Progenitor cell of endocrine pancreas (in vitro differentiated cells): ENCODE measurements around the gene MLANA. TPM values are rescaled to one million over a fixed set of nuclear protein-coding genes. Genes with fewer than 3 reads are reported as not detected.

ENCODE experiments used
- DNase-seq: peaks from one replicate; pipeline ENCODE4 v3.0.0; 2021; ENCODE audit warnings: low spot score; ENCODE audit not compliant: unreplicated experiment
- H3K27ac Mint-ChIP-seq: 2 replicates; pipeline ENCODE4 v1.8.0; 2021; ENCODE audit warnings: mild to moderate bottlenecking, moderate library complexity, mixed read lengths
- H3K27me3 Mint-ChIP-seq: 2 replicates; pipeline ENCODE4 v1.8.0; 2021; ENCODE audit warnings: mixed read lengths
- H3K36me3 Mint-ChIP-seq: 2 replicates; pipeline ENCODE4 v1.8.0; 2022; ENCODE audit warnings: mixed read lengths; ENCODE audit not compliant: insufficient read depth
- H3K4me1 Mint-ChIP-seq: 2 replicates; pipeline ENCODE4 v1.8.0; 2021; ENCODE audit warnings: low read depth, mixed read lengths
- H3K4me3 Mint-ChIP-seq: 2 replicates; pipeline ENCODE4 v1.8.0; 2021; ENCODE audit warnings: low read depth, mild to moderate bottlenecking, moderate library complexity, mixed read lengths
- H3K9me3 Mint-ChIP-seq: 2 replicates; pipeline ENCODE4 v1.8.0; 2021; ENCODE audit warnings: low read depth, mixed read lengths
- total RNA-seq: library from RNA; stranded (reverse); gene quantifications from 2 replicates; pipeline ENCODE4 v1.2.1, GENCODE V29; 2021
- TF ChIP-seq, protein P1 (sequence below): fragments of 200-600 bp; sonication (generic); IDR thresholded peaks from one replicate; pipeline ENCODE4 v1.5.0; 2021; ENCODE audit warnings: antibody characterized with exemption, mild to moderate bottlenecking; ENCODE audit not compliant: unreplicated experiment

The MLANA gene
- total RNA-seq, 1 donor from 2014 or later, result not detected

DNA sequence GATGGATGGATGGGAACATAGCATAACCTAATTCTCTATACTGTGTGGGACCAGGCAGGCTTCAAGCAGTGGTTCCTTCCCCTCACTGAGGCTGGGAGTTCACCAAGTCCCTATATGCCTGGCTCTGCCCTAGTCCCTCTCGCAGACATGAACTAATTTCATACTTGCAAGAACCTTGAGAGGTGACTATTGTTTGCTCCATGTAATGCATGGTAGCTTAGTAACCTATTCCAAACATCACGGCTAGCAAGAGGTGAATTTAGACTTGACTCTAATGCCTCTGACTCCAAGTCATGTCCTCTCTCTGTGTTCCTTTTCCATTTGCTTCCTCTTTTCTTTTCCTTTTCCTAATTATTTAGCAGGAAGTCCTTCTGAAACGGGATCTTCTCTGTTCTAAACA, 31.9 kb upstream of the MLANA start:
- TF ChIP-seq, protein P1, sequence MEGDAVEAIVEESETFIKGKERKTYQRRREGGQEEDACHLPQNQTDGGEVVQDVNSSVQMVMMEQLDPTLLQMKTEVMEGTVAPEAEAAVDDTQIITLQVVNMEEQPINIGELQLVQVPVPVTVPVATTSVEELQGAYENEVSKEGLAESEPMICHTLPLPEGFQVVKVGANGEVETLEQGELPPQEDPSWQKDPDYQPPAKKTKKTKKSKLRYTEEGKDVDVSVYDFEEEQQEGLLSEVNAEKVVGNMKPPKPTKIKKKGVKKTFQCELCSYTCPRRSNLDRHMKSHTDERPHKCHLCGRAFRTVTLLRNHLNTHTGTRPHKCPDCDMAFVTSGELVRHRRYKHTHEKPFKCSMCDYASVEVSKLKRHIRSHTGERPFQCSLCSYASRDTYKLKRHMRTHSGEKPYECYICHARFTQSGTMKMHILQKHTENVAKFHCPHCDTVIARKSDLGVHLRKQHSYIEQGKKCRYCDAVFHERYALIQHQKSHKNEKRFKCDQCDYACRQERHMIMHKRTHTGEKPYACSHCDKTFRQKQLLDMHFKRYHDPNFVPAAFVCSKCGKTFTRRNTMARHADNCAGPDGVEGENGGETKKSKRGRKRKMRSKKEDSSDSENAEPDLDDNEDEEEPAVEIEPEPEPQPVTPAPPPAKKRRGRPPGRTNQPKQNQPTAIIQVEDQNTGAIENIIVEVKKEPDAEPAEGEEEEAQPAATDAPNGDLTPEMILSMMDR, result no peak
- H3K9me3 Mint-ChIP-seq, result no peaks in the 10 kb centered on the region
- H3K4me3 Mint-ChIP-seq, result no peak overlapping the region
- no peaks in the 10 kb centered on the region for H3K36me3 Mint-ChIP-seq
- H3K27me3 Mint-ChIP-seq, result no peaks in the 10 kb centered on the region
- no peak overlapping the region for H3K27ac Mint-ChIP-seq
- DNase-seq, result no peak
- H3K4me1 Mint-ChIP-seq, result peaks cover 2% of the 10 kb centered on the region

DNA sequence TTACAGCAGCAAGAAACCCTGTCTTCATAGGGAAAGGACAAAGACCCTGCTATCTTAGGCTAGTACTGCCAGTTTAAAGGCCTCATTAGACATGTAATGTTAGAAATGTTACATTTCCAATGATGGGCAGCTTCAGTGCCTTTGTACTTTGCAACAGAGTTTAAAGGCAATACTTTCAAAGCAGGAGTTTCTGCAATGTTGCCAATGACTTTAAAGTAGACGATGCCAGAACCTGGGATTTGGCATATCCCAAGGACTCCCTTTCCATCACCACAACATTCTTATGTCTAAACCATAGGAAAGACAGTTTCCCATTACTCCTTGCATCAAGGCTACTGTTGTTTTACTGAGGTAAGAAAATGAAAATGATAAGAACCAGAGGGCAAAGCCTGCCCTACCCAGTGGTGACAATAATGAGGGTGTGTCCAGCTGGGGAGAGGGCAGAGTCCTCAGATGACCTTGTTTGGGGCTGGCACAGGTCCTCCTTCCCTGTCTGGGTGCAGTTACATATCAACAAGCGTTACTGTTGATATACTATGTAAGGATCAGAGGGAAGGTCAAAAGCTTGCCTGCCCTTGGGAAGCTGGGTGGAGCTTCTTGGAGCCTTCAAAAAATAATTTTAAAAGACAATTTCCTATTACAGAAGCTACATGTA, 27.5 kb upstream of the MLANA start:
- H3K9me3 Mint-ChIP-seq, result no peaks in the 10 kb centered on the region
- no peak for DNase-seq
- no peak overlapping the region for H3K27ac Mint-ChIP-seq
- H3K4me1 Mint-ChIP-seq, result peaks cover 6% of the 10 kb centered on the region
- H3K4me3 Mint-ChIP-seq, result no peak overlapping the region
- TF ChIP-seq, protein P1, result no peak
- H3K27me3 Mint-ChIP-seq, result no peaks in the 10 kb centered on the region
- no peaks in the 10 kb centered on the region for H3K36me3 Mint-ChIP-seq

DNA sequence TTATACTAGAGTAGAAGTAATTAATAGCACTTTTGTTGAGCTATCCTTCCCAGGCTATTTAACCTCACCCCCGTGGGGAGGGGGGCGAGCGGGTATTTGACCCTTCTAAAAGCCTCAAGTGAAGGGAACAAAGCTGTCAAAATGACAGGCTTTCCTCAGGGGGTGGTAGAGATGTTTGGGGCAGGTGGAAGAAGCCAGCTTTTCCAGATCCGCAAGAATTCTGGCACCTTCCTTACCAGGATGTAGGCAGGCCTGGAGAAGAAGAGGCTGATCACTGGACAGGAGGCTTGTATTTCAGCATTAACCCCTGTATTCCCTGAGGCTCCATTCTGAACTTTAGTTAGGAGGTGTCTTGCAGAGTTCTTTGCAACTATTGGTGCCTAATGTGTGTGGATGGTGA, 26.2 kb upstream of the MLANA start:
- TF ChIP-seq, protein P1, result no peak
- no peak overlapping the region for H3K27ac Mint-ChIP-seq
- H3K4me1 Mint-ChIP-seq, result peaks cover 6% of the 10 kb centered on the region
- no peaks in the 10 kb centered on the region for H3K36me3 Mint-ChIP-seq
- DNase-seq, result no peak
- H3K27me3 Mint-ChIP-seq, result no peaks in the 10 kb centered on the region
- H3K4me3 Mint-ChIP-seq, result no peak overlapping the region
- H3K9me3 Mint-ChIP-seq, result no peaks in the 10 kb centered on the region

DNA sequence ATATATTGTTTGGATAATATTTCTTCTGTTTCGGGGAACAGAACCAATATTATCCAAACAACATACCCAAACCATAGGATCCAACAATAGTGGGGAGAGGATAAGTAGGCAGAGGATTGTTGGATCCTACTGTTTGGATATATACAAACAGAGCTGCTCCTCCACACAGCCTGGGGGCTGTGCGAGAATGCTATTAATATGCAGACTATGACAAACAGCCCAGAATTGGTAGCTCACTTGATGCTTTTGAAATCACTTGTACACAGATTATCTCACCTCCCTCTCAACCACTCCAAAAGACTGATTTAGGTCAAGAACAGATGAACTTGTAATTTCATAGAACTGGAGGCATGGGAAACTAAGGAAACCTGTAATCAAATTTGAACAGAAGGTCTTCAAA, 24.4 kb upstream of the MLANA start:
- Mint-ChIP-seq H3K36me3 (no peaks in the 10 kb centered on the region), H3K9me3 (no peaks in the 10 kb centered on the region), H3K4me1 (peaks cover 6% of the 10 kb centered on the region), H3K4me3 (no peak overlapping the region), H3K27me3 (no peaks in the 10 kb centered on the region), H3K27ac (no peak overlapping the region)
- TF ChIP-seq, protein P1, result no peak
- no peak for DNase-seq

DNA sequence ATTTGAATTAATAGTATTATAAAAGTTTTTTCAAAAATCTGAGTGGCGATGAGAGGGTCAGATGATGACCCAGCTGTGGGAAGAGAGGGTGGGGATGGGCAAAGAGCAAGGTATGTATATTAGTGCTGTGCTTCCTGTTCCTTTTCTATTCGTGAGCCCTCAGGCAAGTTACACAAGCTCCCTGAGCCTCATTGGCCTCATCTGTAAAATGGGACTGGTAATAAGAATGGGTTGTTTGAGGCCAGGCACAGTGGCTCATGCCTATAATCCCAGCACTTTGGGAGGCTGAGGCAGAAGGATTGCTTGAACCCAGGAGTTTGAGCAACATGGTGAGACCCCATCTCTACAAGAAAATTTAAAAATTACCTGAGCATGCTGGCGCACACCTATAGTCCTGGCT, 24.0 kb upstream of the MLANA start:
- no peaks in the 10 kb centered on the region for H3K36me3 Mint-ChIP-seq
- no peak overlapping the region for H3K27ac Mint-ChIP-seq
- H3K9me3 Mint-ChIP-seq, result no peaks in the 10 kb centered on the region
- TF ChIP-seq, protein P1, result no peak
- no peak for DNase-seq
- H3K4me1 Mint-ChIP-seq, result peaks cover 4% of the 10 kb centered on the region
- H3K4me3 Mint-ChIP-seq, result no peak overlapping the region
- H3K27me3 Mint-ChIP-seq, result no peaks in the 10 kb centered on the region
